Measurements from ENCODE around the gene SOX30.

Gene SOX30

GRCh38 chr5:157672976-157673375 is 20.7 kb upstream of the SOX30 start:
- no peaks in the 10 kb centered on the region for H3K9me3 ChIP-seq
- no peak for TF ChIP-seq CTCF (IDR thresholded peaks at IDR 0.05)
- peaks cover 72% of the 10 kb centered on the region for H3K27me3 ChIP-seq
- H3K4me3 ChIP-seq (ENCODE audit: low read depth in 1 of 2, low read length in 1 of 2), result no peak overlapping the region
- H3K36me3 ChIP-seq, result no peaks in the 10 kb centered on the region
- H3K27ac ChIP-seq, result no peak overlapping the region
- peaks cover 14 to 15% of the 10 kb centered on the region in 2 experiments for H3K4me1 ChIP-seq (ENCODE audit: control insufficient read depth in 1 of 2, insufficient read depth in 1 of 2, low read depth in 1 of 2, low read length in 1 of 2)

- Histone ChIP-seq H3K27ac (no peak overlapping the region), H3K4me3 (ENCODE audit: low read depth in 1 of 2, low read length in 1 of 2) (peak overlapping the region; percentile 49 to 61), H3K9me3 (no peaks in the 10 kb centered on the region), H3K4me1 (ENCODE audit: control insufficient read depth in 1 of 2, insufficient read depth in 1 of 2, low read depth in 1 of 2, low read length in 1 of 2) (peaks cover 14 to 15% of the 10 kb centered on the region in 2 experiments), H3K27me3 (peaks cover 84% of the 10 kb centered on the region), H3K36me3 (no peaks in the 10 kb centered on the region)
- TF ChIP-seq CTCF (IDR thresholded peaks at IDR 0.05), result no peak
Observed at GRCh38 chr5:157671592-157672330, 19.5 kb upstream of the SOX30 start.

DNA sequence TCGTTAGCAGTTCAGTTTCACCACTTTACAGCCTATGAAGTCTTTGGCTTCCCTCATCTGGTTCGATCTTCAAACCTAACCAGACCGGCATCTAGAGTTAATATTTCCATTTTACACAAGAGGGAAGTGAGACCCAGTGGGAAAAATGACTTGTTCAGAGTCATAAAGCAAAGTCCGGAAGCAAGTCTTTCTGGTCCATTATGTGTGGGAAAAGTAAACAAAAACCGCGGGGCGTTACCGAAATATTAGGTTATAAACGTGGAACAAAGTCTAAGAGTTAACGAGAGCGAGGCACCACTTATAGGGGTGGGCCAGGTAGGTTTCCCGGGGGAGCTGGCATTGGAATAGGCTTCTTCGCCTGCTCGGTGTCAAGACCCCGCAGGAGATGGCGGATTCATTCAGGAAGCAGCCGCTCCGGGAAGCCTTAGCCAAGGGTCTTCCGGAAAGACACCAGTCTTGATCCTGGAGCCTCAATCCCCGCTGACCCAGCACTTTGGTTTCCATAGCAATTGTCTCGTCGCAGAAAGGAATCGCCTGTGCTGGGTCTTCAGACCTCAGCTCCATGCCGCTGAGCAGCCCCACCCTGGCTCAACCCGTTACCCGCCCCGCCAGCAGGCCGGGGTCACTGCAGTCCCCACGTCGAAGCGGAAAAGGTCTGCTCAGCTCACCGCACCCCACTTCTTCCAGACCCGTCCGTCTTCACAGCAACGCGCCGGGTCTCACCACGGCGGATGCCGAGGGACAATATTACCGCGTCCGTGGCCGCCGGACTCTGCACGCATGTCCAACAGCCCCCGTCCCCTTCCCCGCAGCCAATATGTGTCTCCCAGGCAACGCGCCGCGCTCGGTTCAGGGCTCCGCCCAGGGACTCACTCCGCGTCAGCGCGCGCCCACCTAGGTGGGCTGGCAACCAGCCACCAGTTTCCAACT is 18.7 kb upstream of the SOX30 start, which contains the start of gene C5orf52:
TSS of gene C5orf52 (plus strand) at position 872 of the 930 bp plus-strand sequence. CDS start 82 bp downstream, outside the sequence.
- H3K27ac ChIP-seq, result no peak within 1 kb of the TSS
- no peaks in the 10 kb centered on the region for H3K9me3 ChIP-seq
- H3K27me3 ChIP-seq, result peaks cover 87% of the 10 kb centered on the region
- no peaks in the 10 kb centered on the region for H3K36me3 ChIP-seq
- peak within 1 kb of the TSS; percentile 49 to 61 for H3K4me3 ChIP-seq (ENCODE audit: low read depth in 1 of 2, low read length in 1 of 2)
- peaks cover 14 to 15% of the 10 kb centered on the region in 2 experiments for H3K4me1 ChIP-seq (ENCODE audit: control insufficient read depth in 1 of 2, insufficient read depth in 1 of 2, low read depth in 1 of 2, low read length in 1 of 2)
- TF ChIP-seq CTCF (IDR thresholded peaks at IDR 0.05), result no peak

DNA sequence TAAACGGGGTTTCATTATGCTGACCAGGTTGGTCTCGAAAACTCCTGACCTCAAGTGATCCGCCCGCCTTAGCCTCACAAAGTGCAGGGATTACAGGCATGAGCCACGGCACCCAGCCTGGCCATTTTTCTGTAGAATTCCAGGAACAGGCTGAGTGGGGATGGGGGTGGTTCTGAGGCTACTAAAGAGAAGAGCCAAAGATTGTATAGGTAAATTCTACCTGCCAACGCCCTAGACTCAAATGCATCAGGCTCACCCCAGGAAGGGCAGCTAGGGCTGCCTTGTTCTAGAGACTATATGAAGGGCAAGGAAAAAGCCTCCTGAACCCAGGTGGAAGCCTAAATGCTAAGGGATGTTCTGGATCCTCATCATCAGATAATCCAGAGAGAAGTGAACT is 17.5 kb upstream of the SOX30 start:
- Histone ChIP-seq H3K4me1 (ENCODE audit: control insufficient read depth in 1 of 2, insufficient read depth in 1 of 2, low read depth in 1 of 2, low read length in 1 of 2) (peaks cover 14 to 15% of the 10 kb centered on the region in 2 experiments), H3K36me3 (no peaks in the 10 kb centered on the region), H3K27ac (no peak overlapping the region), H3K4me3 (ENCODE audit: low read depth in 1 of 2, low read length in 1 of 2) (no peak overlapping the region), H3K27me3 (peaks cover 82% of the 10 kb centered on the region), H3K9me3 (no peaks in the 10 kb centered on the region)
- TF ChIP-seq CTCF (IDR thresholded peaks at IDR 0.05), result no peak

- Histone ChIP-seq H3K36me3 (no peaks in the 10 kb centered on the region), H3K9me3 (no peaks in the 10 kb centered on the region), H3K27ac (no peak overlapping the region), H3K4me3 (ENCODE audit: low read depth in 1 of 2, low read length in 1 of 2) (no peak overlapping the region), H3K27me3 (peaks cover 69% of the 10 kb centered on the region), H3K4me1 (ENCODE audit: control insufficient read depth in 1 of 2, insufficient read depth in 1 of 2, low read depth in 1 of 2, low read length in 1 of 2) (peaks cover 14 to 15% of the 10 kb centered on the region in 2 experiments)
- no peak for TF ChIP-seq CTCF (IDR thresholded peaks at IDR 0.05)
Observed at GRCh38 chr5:157668356-157668755, 16.1 kb upstream of the SOX30 start.

All from neutrophil (primary cell).